GM12878 (cell line): ENCODE measurements around the gene JUND.

Experiments
- CEBPB ChIP-seq, 2 experiments: fragments of 150-350 bp in 1 of 2; IDR thresholded peaks; 2 replicates each; pipeline ENCODE4 v1.6.1; 2012 to 2014; ENCODE audit warnings: low read depth in 2 of 2, low read length in 2 of 2, borderline replicate concordance in 1 of 2, inconsistent platforms in 1 of 2
- DPF2 ChIP-seq: fragments of 450-650 bp; IDR thresholded peaks from 2 replicates; pipeline ENCODE4 v1.6.1; 2017; ENCODE audit warnings: mild to moderate bottlenecking
- EZH2 ChIP-seq: IDR thresholded peaks from 2 replicates; pipeline ENCODE4 v1.6.1; 2012; ENCODE audit warnings: low read depth, mild to moderate bottlenecking, control low read depth, inconsistent platforms, low read length, borderline replicate concordance; ENCODE audit not compliant: control insufficient read depth
- RAD21 ChIP-seq: IDR thresholded peaks from 2 replicates; pipeline ENCODE4 v1.6.1; 2011; ENCODE audit warnings: mild to moderate bottlenecking, low read depth, low read length, moderate library complexity; ENCODE audit not compliant: insufficient read depth
- TF ChIP-seq, protein P1 (sequence below): IDR thresholded peaks from 2 replicates; pipeline ENCODE4 v1.6.1; 2011; ENCODE audit warnings: low read depth, low read length, improper control_type of control experiment, borderline replicate concordance
- TF ChIP-seq, protein P2 (sequence below), 3 experiments: IDR thresholded peaks in 2 of 3; conservative IDR thresholded peaks in 1 of 3; 2 replicates each; pipeline ENCODE4 v1.5.1; 2011; ENCODE audit warnings: low read depth in 3 of 3, low read length in 3 of 3, mild to moderate bottlenecking in 3 of 3, control low read depth in 2 of 3, moderate library complexity in 2 of 3, inconsistent platforms in 1 of 3, mixed read lengths in 1 of 3; ENCODE audit not compliant: control insufficient read depth in 2 of 3, insufficient read depth in 1 of 3; ENCODE audit errors: extremely low read depth in 1 of 3
- TF ChIP-seq, protein P3 (sequence below): IDR thresholded peaks from 2 replicates; pipeline ENCODE4 v1.6.1; 2011; ENCODE audit warnings: low read depth, mild to moderate bottlenecking, low read length, moderate library complexity, borderline replicate concordance; ENCODE audit errors: extremely low read depth

DNA sequence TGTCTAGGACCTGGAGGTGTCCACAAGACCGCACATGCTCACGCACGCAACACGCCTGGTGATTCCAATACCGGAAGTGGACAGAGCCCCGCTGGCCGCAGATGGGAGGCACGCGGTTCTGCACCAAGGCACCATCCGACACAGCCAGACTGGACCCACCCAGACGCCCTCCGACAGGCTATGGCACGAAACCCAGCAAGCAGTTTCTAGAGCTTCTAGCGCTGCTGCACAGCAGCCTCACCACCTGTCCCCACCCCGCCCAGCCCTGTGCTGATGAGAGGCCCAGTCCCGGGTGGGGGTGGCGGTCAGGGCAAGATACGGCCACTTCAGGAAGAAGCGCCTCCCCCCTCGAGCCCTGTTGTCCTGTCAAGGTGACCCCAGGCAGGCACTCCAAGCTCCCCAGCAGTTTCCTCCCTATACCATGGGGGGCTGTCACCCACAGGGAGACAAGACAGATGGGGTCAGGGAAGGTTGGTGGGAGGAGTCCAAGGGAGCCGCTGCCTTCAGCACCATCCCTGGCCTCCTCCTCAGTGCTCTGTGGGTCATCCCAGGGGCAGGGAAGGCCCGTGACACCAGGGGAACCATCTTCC, 30.2 kb upstream of the JUND start:
- TF ChIP-seq DPF2: no peak
- no peak for TF ChIP-seq RAD21
- no peak for TF ChIP-seq EZH2
- TF ChIP-seq, protein P1, sequence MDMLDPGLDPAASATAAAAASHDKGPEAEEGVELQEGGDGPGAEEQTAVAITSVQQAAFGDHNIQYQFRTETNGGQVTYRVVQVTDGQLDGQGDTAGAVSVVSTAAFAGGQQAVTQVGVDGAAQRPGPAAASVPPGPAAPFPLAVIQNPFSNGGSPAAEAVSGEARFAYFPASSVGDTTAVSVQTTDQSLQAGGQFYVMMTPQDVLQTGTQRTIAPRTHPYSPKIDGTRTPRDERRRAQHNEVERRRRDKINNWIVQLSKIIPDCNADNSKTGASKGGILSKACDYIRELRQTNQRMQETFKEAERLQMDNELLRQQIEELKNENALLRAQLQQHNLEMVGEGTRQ: no peak
- TF ChIP-seq, protein P2, sequence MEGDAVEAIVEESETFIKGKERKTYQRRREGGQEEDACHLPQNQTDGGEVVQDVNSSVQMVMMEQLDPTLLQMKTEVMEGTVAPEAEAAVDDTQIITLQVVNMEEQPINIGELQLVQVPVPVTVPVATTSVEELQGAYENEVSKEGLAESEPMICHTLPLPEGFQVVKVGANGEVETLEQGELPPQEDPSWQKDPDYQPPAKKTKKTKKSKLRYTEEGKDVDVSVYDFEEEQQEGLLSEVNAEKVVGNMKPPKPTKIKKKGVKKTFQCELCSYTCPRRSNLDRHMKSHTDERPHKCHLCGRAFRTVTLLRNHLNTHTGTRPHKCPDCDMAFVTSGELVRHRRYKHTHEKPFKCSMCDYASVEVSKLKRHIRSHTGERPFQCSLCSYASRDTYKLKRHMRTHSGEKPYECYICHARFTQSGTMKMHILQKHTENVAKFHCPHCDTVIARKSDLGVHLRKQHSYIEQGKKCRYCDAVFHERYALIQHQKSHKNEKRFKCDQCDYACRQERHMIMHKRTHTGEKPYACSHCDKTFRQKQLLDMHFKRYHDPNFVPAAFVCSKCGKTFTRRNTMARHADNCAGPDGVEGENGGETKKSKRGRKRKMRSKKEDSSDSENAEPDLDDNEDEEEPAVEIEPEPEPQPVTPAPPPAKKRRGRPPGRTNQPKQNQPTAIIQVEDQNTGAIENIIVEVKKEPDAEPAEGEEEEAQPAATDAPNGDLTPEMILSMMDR (IDR thresholded peaks at IDR 0.05 in 2 of 3, conservative IDR thresholded peaks at IDR 0.05 in 1 of 3; ENCODE audit: control insufficient read depth in 2 of 3, extremely low read depth in 1 of 3, insufficient read depth in 1 of 3, low read depth in 3 of 3, low read length in 3 of 3): no peak
- TF ChIP-seq, protein P3, sequence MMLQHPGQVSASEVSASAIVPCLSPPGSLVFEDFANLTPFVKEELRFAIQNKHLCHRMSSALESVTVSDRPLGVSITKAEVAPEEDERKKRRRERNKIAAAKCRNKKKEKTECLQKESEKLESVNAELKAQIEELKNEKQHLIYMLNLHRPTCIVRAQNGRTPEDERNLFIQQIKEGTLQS: no peak
- no peak for TF ChIP-seq CEBPB (IDR thresholded peaks at IDR 0.05; ENCODE audit: borderline replicate concordance in 1 of 2, low read depth in 2 of 2, low read length in 2 of 2)
